A204.1 (cell line): Measurements from ENCODE around the gene VMO1.

Experiments used
- FAIRE-seq: peaks from 2 replicates; lab custom pipeline; 2012; peaks lifted over from hg19 to GRCh38; lab: Jason Lieb, UNC

The VMO1 gene

DNA sequence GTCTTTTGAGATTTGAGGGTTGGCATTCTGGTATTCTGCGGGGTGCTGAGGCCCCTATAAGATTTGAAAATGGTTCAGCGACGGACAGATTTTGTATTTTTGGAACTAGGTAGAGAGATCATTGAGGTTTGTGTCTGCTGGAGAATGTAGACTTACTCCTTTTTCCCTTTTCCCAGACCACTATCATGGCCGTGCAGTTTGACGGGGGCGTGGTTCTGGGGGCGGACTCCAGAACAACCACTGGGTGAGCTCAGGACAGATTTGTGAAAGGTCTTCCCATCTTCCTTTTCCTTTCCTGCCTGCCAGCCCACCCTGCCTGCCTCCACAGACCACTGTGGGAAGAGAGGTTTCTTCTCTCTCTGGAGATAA, 10.4 kb upstream of the VMO1 start:
- no peak for FAIRE-seq

DNA sequence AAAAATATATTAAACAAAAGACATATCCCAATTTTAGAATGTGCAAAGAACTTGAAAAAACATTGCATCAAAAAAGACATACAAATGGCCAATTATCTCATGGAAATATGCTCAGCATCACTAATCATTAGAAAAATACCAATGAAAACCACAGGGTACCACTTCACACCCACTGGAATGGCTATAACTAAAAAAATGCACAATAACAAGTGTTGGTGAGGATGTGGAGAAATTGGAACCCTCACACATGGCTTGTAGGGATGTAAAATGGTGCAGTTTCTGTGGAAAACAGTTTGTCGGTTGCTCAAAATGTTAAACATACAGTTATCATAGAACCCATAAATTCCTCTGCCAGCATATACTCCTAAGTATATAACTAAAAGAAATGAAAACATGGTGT, 9.0 kb upstream of the VMO1 start:
- no peak for FAIRE-seq

DNA sequence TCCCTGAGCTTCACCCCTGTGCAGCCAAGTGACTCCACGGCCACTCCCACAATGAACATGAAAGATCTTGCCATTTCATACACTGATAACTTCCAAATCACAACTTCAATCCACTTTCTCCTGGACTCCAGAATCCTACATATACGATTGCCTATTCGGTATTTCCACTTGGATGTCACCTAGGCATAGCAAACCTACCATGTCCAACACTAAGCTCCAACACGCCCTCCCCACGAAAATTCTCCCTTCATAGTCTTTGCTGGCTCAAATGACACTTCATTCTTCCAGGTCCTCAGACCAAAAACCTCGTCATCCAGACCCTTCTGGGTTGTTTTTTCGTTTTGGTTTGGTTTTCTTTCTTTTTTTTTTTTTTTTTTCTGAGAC, 4.5 kb upstream of the VMO1 start:
- FAIRE-seq, result no peak

DNA sequence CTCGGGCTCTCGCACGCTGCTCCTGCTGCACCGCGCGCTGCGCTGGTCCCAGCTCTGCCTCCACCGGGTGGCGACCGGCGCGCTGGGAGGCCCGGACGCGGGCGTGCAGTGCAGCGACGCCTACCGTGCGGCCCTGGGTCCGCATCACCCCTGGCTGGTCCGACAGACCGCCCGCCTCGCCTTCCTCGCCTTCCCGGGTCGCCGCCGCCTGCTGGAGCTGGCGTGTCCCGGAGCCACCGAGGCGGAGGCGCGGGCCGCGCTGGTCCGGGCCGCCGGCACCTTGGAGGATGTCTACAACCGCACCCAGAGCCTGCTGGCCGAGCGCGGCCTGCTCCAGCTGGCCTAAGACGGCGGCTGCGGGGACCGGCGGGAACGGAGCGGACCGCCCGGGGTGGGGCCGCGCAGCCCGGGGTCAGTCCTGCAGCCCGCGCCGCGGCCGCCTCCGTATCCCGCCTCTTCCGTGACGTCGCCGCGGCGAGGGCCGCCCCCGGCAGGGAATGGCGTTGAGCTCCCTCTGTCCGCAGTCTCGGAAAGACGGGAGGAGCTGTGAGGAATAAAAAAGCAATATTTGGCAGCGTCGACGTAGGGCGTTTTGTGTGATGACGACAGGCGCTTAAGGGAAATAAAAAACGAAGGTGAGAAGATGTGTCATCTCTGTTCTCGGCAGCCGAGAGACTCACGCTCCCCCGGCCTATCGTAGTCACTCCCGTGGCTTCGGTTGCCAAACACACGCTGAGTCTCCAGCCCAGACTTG, 4.0 kb upstream of the VMO1 start:
- FAIRE-seq, result no peak

DNA sequence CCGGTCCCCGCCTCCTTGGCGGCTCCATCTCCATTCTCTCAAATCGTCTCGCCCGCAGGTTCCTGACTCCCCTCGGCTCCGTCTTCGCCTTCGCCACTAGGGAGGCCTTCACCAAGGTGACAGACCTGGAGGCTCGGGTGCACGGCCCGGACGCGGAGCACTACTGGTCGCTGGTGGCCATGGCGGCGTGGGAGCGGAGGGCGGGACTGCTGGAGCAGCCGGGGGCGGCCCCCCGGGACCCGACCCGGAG, 3.5 kb upstream of the VMO1 start:
- no peak for FAIRE-seq

DNA sequence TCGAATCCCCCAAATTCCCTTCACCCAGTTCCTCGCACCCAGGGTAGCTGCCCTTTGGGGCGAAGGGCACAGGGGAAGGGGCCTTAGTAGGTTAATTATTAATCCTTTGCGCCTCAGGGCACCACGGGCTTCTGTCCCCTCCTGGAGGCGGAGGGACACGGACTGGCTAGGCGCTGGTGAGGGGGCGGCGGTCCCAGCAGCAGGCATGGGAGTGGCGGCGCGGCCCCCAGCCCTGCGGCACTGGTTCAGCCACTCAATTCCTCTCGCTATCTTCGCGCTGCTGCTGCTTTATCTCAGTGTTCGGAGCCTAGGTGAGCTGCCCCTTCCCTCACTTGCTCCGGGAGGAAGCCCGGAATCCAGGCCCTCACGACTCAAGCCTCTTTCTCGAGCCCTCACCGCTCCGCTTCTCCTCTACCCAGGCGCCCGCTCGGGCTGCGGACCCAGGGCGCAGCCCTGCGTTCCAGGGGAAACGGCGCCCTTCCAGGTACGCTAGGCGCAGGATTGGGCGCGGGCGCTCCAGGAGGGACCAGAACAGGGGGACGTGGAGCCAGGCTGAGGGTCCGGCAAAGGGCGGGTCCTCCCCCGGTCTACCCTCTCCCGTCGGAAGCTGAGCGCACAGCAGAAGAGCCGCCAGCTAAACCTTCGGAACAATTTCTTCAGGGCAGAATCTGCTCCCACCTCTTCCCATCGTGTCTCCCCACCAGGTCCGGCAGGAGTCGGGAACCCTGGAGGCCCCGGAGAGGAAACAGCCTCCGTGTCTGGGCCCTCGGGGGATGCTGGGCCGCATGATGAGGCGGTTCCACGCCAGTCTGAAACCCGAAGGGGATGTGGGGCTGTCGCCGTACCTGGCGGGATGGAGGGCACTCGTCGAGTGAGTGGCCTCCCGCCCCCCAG, 2.9 kb upstream of the VMO1 start, which contains the start of gene GLTPD2:
TSS of gene GLTPD2 (plus strand) at position 158 of the 894 bp plus-strand sequence. CDS start at position 206, 48 bp downstream.
- FAIRE-seq, result no peak

DNA sequence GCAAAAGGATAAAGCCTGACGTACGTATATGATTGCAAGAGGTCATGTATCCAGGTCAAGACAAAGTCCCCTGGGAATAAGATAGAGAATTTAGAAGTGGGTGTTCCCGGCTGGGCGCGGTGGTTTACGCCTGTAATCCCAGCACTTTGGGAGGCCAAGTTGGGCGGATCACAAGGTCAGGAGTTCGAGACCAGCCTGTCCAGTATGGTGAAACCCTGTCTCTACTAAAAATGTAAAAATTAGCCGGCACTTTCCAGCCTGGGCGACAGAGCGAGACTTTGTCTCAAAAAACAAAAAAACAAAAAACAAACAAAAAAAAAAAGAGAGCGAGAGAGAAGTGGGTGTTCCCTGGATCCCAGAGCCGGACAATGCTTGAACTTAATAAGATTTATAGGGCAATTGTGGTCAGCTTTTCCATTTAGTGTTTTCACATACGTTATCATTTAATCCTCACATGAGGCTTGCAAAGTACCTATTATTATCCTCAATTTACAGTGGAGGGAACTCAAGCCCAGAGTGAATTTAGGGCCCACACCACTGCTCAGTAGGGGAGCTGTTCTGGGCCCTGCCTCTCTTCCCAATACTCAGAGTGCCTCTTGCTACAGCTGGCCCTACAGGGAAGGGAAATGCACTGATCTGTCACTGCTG, 2.1 kb upstream of the VMO1 start:
- FAIRE-seq, result no peak

DNA sequence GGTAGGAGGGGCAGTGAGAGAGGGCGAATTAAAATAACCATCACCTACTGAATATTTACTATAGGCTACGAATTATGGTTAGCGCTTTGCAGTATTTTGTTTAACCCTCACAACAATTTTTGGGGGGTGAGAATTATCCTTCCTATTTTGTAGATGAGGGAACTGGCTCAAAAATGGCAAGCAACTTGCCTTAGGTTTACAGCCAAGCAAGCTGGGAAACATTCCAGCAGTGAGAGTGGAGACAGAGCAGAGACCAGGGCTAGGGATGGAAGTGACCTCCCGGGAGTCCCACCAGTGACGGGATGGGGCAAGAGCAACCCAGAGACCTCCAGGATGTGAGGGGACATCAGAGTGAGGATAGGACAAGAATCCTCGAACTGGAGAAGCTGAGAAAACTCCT, 352 bp upstream of the VMO1 start:
- no peak for FAIRE-seq

DNA sequence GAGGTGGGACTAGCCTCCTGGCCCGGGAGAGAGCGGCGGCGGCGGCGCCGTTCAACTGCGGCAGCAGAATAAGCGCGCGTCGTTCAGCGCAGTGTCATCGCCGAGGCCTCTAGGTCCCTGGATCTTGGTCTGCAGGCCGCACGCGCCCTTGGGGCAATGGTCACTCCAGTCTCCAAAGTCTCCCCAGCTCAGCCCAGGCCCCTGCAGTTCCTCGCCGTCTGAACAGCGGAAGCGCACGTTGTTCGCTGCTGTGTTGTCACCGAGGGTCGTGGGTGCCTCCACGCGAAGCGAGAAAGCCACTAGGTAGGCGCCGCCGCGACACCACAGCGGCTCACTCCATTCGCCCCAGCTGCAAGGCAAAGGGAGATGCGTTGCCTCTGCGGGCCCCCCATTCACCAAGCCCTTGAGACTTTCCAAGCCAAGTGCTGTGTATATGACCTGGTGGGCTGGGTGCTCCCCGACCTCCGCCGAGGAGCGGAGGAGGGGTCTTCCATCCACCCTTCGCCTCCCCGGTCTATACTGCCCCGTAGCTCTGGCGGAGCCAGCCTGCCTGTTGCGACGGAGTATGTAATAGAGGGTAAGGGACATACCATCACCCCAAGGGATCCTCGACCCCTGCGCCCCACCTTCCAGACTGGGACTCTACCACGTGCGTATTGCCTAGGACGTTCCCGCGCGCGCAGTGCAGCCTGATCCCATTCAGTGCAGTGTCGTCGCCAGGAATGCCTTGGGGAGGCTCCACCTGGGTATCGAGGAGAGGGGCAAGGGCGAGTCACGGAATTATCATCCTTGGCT, 656 bp downstream of the VMO1 start:
- no peak for FAIRE-seq

DNA sequence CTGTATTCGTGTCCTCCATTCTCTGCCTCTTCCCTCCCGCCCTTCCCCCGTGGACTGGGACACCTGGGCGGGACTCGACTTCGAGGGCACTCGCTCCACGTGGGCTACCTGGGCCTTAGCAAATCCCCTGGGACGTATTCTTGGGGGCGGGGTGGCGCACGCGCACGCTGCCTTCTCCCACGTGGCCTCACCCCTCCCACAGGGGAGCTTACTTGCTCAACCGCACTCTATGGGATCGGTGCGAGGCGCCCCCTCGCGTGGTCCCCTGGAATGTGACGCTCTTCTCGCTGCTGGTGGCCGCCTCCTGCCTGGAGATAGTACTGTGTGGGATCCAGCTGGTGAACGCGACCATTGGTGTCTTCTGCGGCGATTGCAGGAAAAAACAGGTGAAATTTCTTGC, 3.5 kb downstream of the VMO1 start:
- no peak for FAIRE-seq

DNA sequence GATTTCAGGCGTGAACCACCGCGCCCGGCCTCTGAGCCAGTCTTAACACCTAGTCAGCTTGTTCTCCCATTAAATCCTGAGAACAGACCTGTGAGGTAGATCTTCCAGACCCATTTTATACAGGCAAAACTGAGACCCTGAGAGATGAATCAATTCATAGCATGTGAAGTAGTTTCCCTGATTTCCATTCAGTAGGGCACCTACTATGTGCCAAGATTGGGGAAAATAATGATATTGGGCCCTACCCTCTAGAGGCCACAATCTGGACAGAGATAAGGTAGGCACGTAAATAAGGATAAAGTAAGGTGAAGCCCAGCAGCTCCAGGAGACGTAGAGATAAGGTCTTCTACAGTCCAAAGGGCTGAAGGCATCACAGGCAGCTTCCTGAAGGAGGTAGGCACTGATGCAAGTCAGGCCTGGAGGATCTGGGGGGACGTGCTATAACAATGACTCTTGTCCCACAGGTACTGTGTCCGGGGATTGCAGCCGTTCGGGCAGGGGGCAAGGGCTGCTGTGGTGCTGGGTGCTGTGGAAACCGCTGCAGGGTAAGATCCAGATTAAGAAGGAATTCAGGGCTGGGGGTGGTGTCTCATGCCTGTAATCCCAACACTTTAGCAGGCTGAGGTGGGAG, 5.7 kb downstream of the VMO1 start:
- no peak for FAIRE-seq

DNA sequence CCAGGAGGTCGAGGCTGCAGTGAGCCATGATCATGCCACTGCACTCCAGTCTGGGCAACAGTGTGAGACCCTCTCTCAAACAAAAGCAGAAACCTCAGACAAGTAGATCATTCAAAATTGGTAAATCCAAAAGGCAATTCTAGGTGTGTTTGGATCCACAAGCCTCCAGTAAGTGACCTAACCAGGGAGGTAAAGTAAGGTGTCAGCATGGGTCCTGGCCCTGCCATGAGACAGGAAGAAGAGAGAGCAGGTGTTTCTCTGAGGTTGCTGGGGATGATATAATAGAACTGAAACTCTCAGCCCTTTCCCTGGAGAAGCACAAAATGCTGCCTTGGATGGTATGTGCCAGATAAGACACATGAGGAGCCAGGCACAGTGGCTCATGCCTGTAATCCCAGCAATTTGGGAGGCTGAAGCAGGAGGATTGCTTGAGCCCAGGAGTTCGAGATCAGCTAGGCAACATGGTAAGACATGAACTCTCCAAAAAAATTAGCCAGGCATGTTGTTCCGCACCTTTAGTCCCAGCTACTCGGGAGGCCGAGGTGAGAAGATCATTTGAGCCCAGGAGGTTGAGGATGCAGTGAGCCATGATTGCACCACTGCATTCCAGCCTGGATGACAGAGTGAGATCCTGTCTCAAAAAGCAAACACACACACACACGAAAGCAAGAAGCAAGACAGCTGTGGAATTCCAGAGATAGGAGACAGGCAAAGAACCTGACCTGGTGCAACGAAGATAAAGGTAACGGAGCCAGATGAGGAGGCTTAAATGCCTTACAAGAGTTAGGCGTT, 8.0 kb downstream of the VMO1 start:
- FAIRE-seq, result no peak

DNA sequence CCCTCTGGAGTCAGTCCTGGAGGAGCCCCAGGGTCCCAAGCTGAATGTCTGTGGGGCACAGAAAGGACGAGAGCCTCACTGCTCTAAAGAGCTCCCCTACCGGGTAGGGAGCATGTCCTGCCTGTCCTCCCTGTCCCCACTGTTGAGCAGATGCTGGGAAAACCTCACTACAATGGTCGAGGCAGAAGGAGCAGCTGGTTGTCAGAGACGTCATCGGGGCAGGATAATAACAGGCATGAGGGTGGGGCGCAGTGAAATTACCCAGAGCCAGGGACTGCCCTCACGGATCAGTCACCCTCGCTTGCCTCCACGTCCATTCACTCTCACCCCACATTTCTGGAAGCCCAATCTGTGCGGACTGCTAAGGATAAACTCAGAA, 13.9 kb downstream of the VMO1 start:
- no peak for FAIRE-seq

DNA sequence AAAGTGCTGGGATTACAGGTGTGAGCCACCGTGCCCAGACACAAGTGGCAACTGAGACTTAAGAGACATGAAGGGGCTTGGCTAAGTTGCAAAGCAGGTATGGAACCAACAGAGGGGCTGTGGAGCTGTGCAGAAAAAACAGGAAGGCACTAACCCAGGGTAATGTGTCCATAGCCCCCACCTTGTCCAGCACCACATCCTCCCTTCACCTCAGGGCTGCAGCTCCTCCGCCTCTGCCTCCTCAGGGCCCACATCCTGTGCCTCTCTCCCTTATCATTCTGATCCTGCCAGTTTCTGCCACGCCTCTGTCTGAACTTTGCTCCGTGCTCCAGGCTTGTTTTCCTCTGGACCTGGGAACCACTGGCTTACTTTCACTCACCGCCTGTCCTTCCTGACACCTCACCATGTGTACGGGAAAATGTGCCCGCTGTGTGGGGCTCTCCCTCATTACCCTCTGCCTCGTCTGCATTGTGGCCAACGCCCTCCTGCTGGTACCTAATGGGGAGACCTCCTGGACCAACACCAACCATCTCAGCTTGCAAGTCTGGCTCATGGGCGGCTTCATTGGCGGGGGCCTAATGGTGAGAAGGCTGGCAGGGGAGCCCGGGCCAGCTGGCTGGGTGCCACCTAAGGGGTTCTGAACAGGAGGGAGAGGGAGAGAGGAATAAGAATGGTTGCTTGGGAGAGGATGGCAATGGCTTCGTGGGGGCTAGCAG, 14.5 kb downstream of the VMO1 start, which contains the start of gene TM4SF5:
TSS of gene TM4SF5 (plus strand) at position 368 of the 716 bp plus-strand sequence. CDS start at position 405, 37 bp downstream.
- FAIRE-seq, result no peak

DNA sequence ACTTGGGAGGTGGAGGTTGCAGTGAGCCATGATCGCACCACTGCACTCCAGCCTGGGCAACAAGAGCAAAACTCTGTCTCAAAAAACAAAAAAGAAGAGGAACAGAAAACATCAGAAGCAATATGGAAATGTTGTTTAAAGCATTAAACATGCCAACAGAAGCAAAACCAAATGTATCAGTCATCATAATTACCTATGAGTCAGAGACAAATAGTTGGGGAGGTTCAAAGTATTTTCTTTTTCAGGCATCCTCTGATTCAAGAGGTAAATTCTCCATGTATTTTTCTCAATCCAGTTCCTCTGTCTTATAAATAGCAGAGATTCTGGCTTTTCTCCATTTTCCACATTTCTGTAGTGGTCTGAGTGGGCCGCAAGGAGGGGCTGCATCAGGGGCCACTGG, 16.5 kb downstream of the VMO1 start:
- no peak for FAIRE-seq

DNA sequence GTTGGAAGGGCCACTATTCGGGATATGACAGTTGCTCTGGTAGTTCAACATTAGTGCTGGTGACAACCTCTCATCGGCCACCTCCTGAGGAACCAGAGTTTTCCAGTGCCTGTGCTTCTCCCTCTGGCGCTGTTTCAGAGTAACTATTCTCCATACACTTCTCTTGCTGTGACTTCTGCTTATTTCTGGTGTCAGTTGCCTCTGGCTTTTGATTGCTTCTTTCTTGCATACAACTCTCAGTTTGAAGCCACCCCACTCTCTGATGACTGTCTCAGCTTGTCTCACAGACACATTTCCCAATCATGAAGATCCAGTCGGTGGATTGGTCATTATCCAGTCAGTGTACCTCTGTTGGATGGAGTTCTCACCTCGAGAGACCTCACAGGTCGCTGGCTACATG, 17.9 kb downstream of the VMO1 start:
- no peak for FAIRE-seq

DNA sequence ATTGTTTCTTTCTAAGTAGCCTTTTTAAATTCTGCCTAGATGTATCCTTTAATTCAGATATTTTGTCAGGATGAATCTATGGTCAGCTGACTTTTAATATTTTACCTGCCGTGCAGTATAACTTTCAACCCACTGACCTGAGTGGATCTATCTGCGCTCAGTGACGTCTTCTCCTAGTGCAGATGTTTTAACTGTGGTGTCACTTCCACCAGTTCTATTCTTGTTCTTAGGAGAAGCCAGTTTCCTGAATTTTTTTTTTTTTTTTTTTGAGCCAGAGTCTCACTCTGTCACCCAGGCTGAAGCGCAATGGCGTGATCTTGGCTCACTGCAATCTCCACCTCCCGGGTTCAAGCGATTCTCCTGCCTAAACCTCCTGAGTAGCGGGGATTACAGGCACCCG, 19.4 kb downstream of the VMO1 start:
- FAIRE-seq, result no peak

DNA sequence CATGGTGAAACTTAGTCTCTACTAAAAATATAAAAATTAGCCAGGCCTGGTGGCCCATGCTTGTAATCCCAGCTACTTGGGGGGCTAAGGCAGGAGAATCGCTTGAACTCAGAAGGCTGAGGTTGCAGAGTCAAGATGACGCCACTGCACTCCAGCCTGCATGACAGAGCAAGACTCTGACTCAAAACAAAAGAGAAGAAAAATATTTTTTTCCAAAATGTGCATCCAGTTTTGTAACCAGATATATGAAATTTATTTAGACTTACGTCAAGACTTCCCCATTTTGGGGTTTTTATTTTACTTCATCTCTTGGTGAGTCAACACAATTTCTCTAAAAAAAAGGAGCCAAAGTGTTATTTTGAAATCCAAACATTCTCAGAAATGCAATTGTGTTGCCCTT, 20.0 kb downstream of the VMO1 start:
- FAIRE-seq, result no peak

DNA sequence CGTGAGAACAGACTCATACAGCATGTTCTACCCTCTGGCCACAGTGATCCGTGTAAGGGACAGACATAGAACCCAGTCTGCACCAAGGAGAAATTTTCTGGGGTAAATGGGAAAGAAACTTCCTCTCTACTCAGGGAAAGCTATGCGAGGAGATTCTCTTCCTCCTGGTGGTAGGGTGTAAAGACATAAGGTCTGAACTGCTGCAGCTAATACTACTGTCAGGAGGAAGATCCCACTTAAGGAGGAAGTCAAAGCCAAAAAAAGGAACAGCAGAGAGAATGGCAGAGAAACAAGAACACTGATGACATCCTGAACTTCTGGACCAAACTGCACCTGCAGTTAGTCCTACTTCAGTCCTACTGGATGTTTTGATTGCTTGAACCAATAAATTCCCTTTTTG, 21.6 kb downstream of the VMO1 start:
- FAIRE-seq, result no peak

DNA sequence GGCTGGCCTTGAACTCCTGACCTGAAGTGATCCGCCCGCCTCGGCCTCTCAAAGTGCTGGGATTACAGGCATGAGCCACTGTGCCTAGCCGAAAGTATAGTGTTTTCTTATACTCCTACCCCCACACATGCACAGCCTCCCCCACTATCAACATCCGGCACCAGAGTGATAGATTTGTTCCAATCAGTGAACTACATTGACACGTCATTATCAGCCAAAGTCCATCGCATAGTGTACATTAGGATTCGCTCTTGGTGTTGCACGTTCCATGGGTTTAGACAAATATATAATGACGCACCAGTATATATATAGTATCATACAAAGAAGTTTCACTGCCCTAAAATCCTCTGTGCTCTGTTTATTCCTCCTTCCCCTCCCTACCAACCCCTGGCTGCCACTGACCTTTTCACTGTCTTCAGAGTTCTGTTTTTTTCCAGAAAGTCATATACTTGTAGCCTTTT, 26.4 kb downstream of the VMO1 start:
- FAIRE-seq, result no peak

DNA sequence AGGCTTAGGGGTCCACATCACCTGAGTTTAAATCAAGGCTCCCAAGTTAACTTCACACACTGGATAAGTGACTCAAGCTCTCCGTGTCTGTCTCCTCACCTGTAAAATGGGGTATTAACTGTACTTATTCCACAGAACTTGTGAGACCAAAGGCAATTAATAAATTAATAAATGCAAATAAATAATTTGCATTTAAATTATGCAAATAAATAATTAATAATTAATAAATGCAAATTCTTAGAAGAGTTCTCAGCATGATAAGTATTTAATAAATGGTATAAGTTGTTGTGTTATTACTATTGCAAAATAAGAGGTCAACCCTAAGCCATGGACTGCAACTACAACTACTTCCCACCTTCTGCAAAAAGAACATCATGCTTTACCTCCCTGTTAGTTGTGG, 32.8 kb downstream of the VMO1 start:
- FAIRE-seq, result no peak
